Calu3 (cell line): ENCODE results near the gene OR5B2. TPM values are rescaled to one million over a fixed set of nuclear protein-coding genes. Genes with fewer than 3 reads are reported as not detected.
"Not testable (repeated sequence)": the region's sequence is repeated elsewhere in the genome, so short reads cannot be mapped to it uniquely, and the experiment has no call there.

Experiments
- BruUV-seq: library from RNA; stranded (reverse); fragments of 400-500 nt; replicated peaks from 2 replicates; lab custom pipeline; 2021; lab: Mats Ljungman, UMichigan
- CTCF ChIA-PET: fragments of 300-600 bp; sonication (Branson Sonifier 250); formaldehyde crosslinking; loops from one replicate; lab custom pipeline; 2022; ENCODE audit warnings: antibody characterized with exemption; lab: Charles Lee
- DNase-seq: peaks from one replicate; pipeline ENCODE4 v3.0.0; 2022
- H3K27ac Mint-ChIP-seq: one replicate; pipeline ENCODE4 v1.8.0; 2022; ENCODE audit warnings: mixed read lengths; ENCODE audit not compliant: unreplicated experiment
- H3K27me3 Mint-ChIP-seq: one replicate; pipeline ENCODE4 v1.8.0; 2022; ENCODE audit warnings: mixed read lengths; ENCODE audit not compliant: unreplicated experiment
- H3K36me3 Mint-ChIP-seq: one replicate; pipeline ENCODE4 v1.8.0; 2022; ENCODE audit warnings: mild to moderate bottlenecking, moderate library complexity, mixed read lengths; ENCODE audit not compliant: insufficient read depth, unreplicated experiment
- H3K4me1 Mint-ChIP-seq: one replicate; pipeline ENCODE4 v1.8.0; 2022; ENCODE audit warnings: mild to moderate bottlenecking, low read depth, mixed read lengths; ENCODE audit not compliant: unreplicated experiment
- H3K4me3 Mint-ChIP-seq: one replicate; pipeline ENCODE4 v1.8.0; 2022; ENCODE audit warnings: mild to moderate bottlenecking, low read depth, moderate library complexity, mixed read lengths; ENCODE audit not compliant: unreplicated experiment
- H3K9me3 Mint-ChIP-seq: one replicate; pipeline ENCODE4 v1.8.0; 2022; ENCODE audit warnings: low read depth, mixed read lengths; ENCODE audit not compliant: unreplicated experiment
- CTCF ChIP-seq: fragments of 200-600 bp; IDR thresholded peaks from one replicate; pipeline ENCODE4 v1.8.0; 2022; ENCODE audit warnings: antibody characterized with exemption; ENCODE audit not compliant: unreplicated experiment
- intact Hi-C: fragments of 100-400 bp; cut with micrococcal nuclease; formaldehyde crosslinking; loops from one replicate; pipeline ENCODE4 v1.10.0; 2022; ENCODE audit not compliant: unreplicated experiment
- total RNA-seq: library from RNA; stranded (reverse); gene quantifications from 2 replicates; pipeline ENCODE4 v1.2.3, GENCODE V29; 2022

The OR5B2 gene
- total RNA-seq, 1 experiment from 2014 or later, result not detected

- no peaks in the 10 kb centered on the region for H3K27me3 Mint-ChIP-seq
- no peak for DNase-seq
- no peaks in the 10 kb centered on the region for H3K4me1 Mint-ChIP-seq
- no peaks in the 10 kb centered on the region for H3K9me3 Mint-ChIP-seq
- H3K36me3 Mint-ChIP-seq, result no peaks in the 10 kb centered on the region
- no peak within 1 kb of the TSS for H3K27ac Mint-ChIP-seq
- intact Hi-C loops, result no loop called here
- no TSS peak for BruUV-seq
- no peak for TF ChIP-seq CTCF
- CTCF ChIA-PET, result no interaction called here
- no peak within 1 kb of the TSS for H3K4me3 Mint-ChIP-seq
These were observed 21.1 kb downstream of the OR5B2 start, which contains the start of gene OR5B3 for GRCh38 chr11:58406774-58407173. TSS of gene OR5B3 (minus strand) at chr11:58406874. CDS start at chr11:58403409, 3,465 bp downstream.

- H3K4me3 Mint-ChIP-seq, H3K27ac Mint-ChIP-seq, intact Hi-C loops, DNase-seq, H3K4me1 Mint-ChIP-seq, BruUV-seq, H3K27me3 Mint-ChIP-seq, H3K9me3 Mint-ChIP-seq, H3K36me3 Mint-ChIP-seq, CTCF ChIA-PET: not testable (repeated sequence)
These were observed 28.3 kb downstream of the OR5B2 start for GRCh38 chr11:58399622-58400021.

- no peak for TF ChIP-seq CTCF
- no TSS peak for BruUV-seq
- CTCF ChIA-PET, result no interaction called here
- H3K27me3 Mint-ChIP-seq, result no peaks in the 10 kb centered on the region
- H3K9me3 Mint-ChIP-seq, result peaks cover 7% of the 10 kb centered on the region
- no peak overlapping the region for H3K27ac Mint-ChIP-seq
- no peak overlapping the region for H3K4me3 Mint-ChIP-seq
- no peaks in the 10 kb centered on the region for H3K36me3 Mint-ChIP-seq
- peaks cover 10% of the 10 kb centered on the region for H3K4me1 Mint-ChIP-seq
- DNase-seq, result no peak
- intact Hi-C loops, result no loop called here
These were observed 32.3 kb downstream of the OR5B2 start for GRCh38 chr11:58395581-58395980.

- H3K4me1 Mint-ChIP-seq, result peaks cover 10% of the 10 kb centered on the region
- no peaks in the 10 kb centered on the region for H3K36me3 Mint-ChIP-seq
- TF ChIP-seq CTCF, result no peak
- CTCF ChIA-PET, result no interaction called here
- no peak overlapping the region for H3K4me3 Mint-ChIP-seq
- intact Hi-C loops, result no loop called here
- peak; percentile 5 for DNase-seq
- peaks cover 10% of the 10 kb centered on the region for H3K9me3 Mint-ChIP-seq
- H3K27ac Mint-ChIP-seq, result no peak overlapping the region
- no TSS peak for BruUV-seq
- H3K27me3 Mint-ChIP-seq, result no peaks in the 10 kb centered on the region
These were observed 33.7 kb downstream of the OR5B2 start for GRCh38 chr11:58394195-58394594.

- Mint-ChIP-seq H3K36me3 (no peaks in the 10 kb centered on the region), H3K27ac (no peak overlapping the region), H3K4me3 (no peak overlapping the region), H3K27me3 (no peaks in the 10 kb centered on the region), H3K9me3 (peaks cover 10% of the 10 kb centered on the region), H3K4me1 (peaks cover 10% of the 10 kb centered on the region)
- intact Hi-C loops, result no loop called here
- peak; percentile 10 for DNase-seq
- TF ChIP-seq CTCF, result no peak
- CTCF ChIA-PET, result no interaction called here
- no TSS peak for BruUV-seq
These were observed 35.2 kb downstream of the OR5B2 start for GRCh38 chr11:58392746-58393145.
